SK-MEL-5 (cell line): ENCODE results near the gene GART. TPM values are rescaled to one million over a fixed set of nuclear protein-coding genes. Genes with fewer than 3 reads are reported as not detected.
"Not testable (repeated sequence)": the region's sequence is repeated elsewhere in the genome, so short reads cannot be mapped to it uniquely, and the experiment has no call there.

ENCODE experiments used
- DNase-seq: peaks from one replicate; pipeline ENCODE4 v3.0.0-alpha.2; 2016; ENCODE audit warnings: low read depth, low spot score
- in situ Hi-C: cut with HindIII; loops from 2 replicates; pipeline ENCODE4 v1.10.0; 2016; ENCODE audit warnings: low sequenced_read_pairs, high pct_unique_total_duplicates, low pct_unique_long_range_greater_than_20kb
- total RNA-seq: library from RNA; depleted of rRNA; stranded (reverse); fragments of >200 nt; shearing (Covaris generic); gene quantifications from 2 replicates; pipeline ENCODE4 v1.2.3, GENCODE V29; 2014

Gene GART
- total RNA-seq, 1 experiment from 2014 or later, result 95.7 TPM

DNA sequence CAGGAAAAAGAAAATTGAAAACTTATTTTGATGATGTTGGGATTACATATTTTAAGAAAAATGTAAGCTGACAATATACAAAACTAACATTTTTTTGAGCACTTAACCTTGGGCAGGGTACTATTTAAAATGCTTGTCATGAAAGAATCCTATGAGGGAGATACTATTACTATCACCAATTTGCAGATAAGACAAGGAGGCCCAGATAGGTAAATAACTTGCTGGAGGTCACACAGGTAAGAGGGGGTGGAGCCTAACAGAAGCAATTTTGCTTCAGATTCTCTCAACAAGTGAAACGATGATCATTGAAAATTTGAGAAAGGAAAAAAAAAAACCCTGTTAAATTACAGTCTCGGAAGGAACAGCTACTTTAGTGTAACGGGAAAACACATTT lies 1.2 kb downstream of the GART start:
- in situ Hi-C loops, result no loop called here
- no peak for DNase-seq

DNA sequence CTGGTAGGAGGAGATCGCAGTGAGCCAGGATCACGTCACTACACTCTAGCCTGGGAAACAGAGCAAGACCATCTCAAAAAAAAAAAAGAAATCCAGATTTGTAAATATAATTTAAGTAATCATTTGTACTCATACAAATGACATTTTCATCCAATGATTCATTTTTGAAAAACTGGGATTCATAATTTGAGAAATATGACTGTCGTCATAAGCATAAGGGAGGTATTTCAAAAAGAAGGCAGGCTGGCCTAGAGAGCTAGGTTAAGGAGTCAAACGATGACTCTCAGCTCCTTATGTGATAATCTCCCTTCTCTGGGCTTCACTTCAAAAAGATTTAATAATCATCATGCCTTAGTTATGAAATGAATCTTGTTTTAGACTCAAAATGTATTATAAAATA lies 2.3 kb downstream of the GART start:
- in situ Hi-C loops, result no loop called here
- DNase-seq, result no peak

DNA sequence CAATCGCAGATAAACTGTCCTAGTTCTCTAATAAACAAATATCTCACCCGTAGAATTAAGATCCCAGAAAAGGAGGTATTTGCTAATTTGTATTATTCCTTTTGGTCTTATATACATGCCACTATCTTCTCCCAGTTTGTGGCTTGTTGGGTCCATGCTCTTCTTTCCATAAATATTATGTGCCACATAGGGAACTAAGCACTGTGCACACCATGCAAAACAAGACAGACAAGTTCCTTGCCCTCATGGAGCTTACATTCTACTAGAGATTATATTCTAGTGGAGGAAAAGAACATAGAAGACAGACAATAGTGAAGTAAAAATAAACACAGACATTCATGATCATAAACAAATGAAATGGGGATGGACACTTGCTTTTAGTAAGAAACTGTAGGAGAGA lies 4.7 kb downstream of the GART start:
- in situ Hi-C loops, result no loop called here
- DNase-seq, result no peak

DNA sequence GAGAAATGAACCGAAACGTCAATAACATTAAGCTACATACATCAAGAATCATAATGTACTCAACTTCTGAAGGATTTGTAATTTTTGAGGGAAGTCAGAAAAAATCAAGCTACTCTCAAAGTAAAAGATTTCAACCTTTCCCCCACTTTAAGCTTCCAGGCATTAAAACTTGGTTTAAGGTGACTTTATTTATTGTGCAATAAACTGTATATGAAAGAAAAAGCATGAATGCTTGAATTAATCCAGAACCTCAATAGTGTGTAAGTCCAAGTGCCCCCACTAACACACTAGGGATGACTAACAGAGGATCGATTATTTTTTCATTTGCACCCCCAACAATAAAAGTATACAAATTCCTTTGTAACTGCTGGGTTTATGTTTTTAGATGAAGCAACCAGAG lies 10.9 kb downstream of the GART start:
- in situ Hi-C loops, result no loop called here
- no peak for DNase-seq

DNA sequence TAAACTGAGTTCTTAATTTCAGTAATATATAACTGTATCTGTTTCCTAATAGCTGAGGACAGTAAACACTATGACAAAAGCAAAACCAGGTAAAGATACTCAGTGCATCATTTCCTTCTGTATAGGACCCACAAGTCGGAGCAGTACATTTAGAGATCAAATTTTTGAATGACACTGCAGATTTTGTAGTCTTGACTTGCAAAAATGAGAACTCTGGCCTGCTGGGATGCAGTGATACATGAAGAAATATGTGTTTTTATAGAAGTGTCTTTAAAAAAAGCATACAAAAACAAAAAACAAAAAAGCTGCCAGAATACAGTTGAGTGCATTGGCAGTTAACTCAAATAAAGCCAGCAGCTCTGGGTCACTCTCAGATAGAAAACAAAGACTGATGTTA lies 19.0 kb downstream of the GART start:
- in situ Hi-C loops, result no loop called here
- DNase-seq, result no peak

DNA sequence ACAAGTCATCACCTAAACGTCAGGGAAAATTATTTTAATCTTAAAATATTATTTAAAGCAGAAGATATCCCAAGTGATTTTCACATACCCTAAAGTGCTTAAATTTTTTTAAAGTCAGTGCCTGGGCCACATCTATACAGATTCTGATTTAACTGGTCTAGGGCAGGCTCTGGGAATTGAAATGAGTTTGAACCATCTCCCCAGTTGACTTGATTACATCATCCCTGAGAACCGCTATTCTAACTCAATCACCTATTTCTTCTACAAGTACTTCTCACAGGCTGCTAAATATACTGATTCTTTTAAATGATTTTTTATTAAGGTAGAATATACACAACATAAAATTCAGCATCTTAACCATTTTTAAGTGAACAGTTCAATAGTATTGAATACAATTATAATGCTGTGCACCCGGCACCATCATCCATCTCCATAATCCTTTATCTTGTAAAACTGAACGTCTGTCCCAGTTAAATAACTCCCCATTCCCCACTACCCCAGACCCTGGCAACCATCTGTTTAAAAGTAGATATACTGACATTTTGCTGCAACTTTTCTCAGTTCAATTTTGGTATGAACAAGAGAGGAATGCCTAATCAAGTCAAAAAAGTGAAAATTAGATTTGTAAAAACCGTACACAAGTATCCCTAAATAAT lies 19.5 kb downstream of the GART start:
- no peak for DNase-seq
- in situ Hi-C loops, result no loop called here

DNA sequence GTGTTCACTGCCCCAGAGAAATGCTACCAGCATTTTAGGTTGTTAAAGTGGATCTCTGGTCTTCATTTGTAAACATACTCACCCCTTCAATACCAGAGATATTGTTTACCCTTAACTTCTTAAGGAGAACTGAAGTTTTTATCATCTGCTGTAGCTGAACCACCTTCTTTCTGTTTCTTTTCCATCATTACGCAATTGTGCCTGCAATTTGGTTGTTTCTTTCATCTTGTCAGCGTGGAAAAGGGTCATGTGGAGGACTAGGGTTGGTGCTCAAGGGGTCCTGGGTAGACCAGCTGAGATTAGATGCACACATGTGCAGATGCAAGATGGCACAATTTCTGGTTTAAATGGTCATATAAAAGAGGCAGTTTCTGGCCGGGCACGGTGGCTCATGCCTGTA lies 23.0 kb downstream of the GART start:
- in situ Hi-C loops, result no loop called here
- no peak for DNase-seq

DNA sequence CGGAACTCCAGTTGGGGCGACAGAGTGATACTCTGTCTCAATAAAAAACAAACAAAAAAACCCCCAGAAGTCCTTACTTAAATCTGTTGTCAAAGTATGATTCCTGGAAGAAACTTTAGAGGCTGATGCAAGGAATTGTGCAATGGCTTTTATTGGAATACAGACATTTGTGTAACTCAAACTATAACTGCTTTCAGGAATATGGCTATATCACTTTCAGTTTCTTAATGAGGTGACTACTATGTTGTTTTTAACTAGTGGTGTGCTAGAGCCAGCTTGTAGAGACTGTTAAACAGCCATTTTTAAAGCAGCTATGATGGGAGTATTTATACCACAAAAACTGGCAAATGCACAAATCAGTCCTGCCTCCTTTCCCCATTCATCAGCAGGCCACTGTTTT lies 27.7 kb downstream of the GART start:
- no peak for DNase-seq
- in situ Hi-C loops, result no loop called here

DNA sequence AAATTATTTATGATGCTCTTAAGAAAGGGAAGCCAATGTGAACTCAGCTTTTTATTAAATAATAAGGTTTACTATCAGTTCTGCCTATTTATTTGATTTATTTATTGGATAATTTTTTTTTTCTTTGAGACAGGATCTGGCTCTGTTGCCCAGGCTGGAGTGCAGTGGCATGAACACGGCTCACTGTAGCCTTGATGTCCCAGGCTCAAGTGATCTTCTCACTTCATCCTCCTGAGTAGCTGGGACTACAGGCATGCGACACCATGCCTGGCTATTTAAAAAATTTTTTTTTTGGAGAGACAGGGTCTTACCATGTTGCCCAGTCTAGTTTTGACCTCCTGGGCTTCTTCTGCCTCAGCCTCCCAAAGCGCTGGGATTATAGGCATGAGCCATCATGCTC lies 29.4 kb downstream of the GART start:
- in situ Hi-C loops, result no loop called here
- DNase-seq, result no peak

DNA sequence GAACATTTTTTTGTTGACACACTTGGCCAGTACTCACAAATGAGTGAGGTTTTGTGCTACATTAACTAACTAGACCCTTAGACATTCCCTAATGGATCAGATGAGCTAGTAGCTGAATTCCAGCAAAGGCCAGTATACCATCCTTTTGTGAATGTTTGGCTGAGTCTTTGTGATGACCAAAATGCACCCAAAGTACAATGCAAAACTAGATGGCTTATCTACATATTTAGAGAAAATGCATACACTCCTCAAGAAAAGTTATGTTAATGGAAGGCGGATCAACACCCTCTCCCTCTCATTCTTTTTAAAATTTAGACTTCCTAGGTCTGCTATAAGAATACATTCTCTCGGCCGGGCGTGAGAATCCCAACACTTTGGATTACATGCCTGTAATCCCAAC lies 30.3 kb downstream of the GART start:
- in situ Hi-C loops, result no loop called here
- DNase-seq, result no peak

DNA sequence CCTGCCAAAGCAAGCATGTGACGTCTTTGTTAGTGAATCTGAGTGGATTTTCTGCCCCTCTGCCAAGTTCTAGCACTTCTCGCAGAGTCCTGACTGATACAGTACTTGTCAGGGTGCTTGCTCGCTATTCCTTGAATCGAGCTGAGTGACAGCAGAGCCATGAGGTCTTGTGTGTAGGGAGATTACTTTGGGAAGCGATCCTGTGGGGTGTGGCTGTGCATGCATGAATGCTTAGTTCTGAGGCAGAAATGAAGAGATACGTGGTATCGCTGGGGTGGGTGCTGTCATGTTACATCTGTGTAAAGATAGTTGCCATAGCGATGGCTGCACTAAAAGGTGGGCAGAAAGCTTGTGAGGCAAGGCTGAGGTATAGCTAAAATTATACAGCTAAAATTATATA lies 31.1 kb downstream of the GART start:
- DNase-seq, result no peak
- in situ Hi-C loops, result no loop called here

DNA sequence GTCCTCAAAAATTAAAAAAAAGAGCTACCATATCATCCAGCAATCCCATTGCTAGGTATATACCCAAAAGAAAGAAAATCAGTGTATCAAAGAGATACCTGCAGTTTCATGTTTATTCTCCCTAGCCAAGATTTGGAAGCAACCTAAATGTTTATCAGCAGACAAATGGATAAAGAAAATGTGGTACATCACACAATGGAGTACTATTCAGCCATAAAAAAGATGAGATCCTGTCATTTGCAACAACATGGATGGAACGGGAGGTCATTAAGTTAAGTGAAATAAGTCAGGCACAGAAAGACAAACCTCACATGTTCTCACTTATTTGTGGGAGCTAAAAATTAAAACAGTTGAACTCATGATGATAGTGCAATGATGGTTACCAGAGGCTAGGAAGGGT lies 34.9 kb downstream of the GART start:
- in situ Hi-C loops, result not testable (repeated sequence)

DNA sequence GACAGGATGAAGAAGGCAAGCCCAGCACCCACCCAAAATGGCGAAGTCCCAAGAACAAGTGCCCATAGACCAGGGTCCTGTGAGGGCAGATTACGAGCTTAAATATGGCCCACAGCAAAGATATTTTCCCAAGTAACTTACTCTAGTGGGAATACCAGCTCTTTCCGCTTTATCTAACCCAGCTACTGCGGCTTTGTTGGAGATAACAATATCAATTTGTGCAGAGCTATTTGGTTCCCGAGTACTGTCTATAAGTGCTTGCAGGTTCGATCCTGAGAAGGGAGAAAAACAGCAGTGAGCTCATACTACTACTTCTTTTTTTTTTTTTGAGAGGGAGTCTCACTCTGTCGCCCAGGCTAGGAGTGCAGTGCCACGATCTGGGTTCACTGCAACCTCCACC lies 36.1 kb downstream of the GART start:
- DNase-seq, result no peak
- in situ Hi-C loops, result no loop called here

More for the DNA sequence above, 34.9 kb downstream of the GART start:
- DNase-seq, result not testable (repeated sequence)

DNA sequence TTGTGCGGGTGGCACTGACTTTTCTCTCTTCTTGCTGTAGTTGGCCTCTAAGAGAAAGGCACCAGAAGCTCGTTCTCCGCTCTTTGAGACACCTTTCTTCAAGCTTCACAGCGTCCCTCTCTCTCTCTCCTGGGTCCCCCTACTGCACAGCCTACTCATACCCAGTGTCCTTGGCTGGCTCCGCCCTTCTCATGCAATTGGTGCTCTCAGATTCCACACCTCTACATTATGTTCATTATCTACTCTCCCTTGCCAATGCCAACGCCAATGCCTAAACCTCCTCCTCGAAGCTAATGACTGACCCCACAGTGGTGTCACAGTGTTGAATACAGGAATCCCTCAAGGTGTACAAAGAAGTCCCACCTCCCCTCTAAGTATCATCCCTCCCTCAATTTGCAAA lies 45.6 kb downstream of the GART start:
- in situ Hi-C loops, result no loop called here
- no peak for DNase-seq

DNA sequence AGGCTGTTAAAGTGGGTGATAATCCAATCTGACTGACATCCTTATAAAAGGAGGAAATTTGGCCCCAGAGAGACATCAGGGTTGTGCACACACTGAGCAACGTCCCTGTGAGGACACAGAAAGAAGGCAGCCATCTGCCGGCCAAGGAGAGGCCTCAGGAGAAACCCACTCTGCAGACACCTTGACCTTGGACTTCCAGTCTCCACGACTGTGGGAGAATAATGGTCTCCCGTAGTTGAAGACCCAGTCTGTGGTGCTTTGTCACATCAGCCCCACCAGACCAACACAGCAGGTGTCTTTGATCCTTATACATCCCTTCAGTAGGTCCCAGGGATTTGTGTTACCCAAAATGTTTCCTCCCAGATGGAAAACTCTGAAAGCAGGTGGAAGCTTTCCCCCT lies 46.2 kb downstream of the GART start:
- DNase-seq, result no peak
- in situ Hi-C loops, result no loop called here

DNA sequence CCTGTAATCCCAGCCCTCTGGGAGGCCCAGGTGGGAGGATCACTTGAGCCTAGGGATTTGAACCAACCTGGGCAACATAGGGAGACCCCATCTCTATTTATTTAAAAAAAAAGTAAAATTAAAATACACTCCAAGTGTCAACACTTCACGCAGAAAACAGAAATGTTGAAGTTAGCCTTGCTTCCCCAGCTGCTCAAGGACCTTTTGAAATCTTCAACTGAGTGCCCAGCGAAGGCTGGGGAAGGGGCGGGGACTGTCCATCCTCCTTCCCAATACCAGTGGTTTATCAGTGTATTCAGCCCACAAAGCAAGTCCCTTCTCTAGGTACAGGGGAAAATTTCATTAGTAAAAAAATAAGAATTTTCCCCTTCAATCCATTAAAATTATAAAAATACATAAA lies 48.2 kb downstream of the GART start:
- in situ Hi-C loops, result no loop called here
- no peak for DNase-seq

DNA sequence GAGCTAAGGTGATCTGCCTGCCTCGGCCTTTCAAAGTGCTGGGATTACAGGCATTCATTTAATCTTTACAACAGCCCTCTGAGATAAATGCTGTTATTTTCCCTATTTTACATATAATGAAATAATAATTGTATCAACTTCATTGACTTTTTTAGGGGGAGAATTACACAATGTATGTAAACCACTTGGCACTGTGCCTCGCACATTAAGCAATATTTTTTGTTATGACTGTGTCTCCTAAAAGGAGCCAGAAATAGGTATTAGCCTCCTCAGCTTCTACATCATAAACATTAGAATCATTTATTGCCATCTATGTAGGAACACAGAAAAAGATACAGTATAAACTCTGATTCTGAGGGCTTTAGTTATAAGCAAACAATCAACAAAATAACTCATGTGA lies 49.3 kb downstream of the GART start:
- in situ Hi-C loops, result no loop called here
- DNase-seq, result no peak

DNA sequence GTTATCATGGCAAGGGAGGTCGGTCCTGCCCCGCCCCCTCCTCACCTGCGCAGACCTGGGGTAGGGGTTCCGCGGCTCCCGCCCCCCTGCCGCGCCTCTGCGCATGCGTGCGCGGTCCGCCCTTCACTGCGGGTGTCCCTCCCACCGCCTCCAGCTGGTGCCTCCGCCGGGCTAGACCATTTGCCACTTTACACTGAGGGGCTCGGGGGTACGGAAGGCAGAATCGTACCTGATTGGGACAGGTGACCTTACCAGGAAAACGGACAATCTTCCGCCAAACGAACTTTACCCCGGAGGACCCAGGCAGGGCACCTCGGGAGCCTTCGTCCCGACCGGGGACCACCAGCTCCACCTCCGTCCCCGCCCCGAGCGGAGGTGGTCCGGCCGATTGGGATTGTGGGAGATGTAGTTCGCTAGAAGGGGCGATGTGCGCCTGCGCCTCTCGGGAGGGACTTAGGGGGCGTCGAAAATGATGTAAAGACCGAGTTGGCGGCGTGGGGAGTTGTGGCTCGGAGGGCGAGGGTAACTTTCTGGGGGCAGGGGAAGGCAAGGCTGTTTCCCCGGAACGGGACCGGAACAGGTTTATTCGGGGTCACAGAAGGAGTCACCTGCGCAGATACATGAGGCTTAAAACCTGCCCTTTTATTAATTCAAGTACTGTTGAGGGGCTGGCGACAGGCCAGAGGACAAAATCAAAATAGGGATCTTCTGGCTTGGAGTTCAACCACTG lies 50.4 kb downstream of the GART start, which contains the start of gene DNAJC28:
Gene DNAJC28, minus strand, starts transcription at position 344 of the 730 bp plus-strand sequence. CDS start 2,323 bp downstream, outside the sequence.
- in situ Hi-C loops, result no loop called here
- peak; percentile 93 for DNase-seq

DNA sequence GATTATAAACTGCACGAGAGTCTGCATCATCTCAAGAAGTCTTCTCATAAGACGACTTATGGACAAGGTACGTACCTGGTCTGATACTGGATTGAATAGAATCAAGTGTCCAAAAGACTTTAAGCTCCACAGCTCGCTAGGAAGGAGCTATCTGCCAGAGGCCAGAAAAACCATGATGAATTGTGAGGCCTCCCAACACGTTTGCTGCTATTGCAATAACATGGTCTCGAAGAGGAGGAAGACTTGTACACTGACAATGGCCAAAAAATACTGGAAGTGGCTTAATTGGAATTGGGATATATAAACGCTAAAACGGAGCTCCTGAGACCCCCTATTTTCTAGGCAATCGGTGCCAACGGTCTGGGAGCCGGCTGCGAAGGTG lies 50.9 kb downstream of the GART start:
- DNase-seq, result peak; percentile 3
- in situ Hi-C loops, result no loop called here
